ENCODE data around the gene BDH1. TPM values are rescaled to one million over a fixed set of nuclear protein-coding genes. Genes with fewer than 3 reads are reported as not detected.

The BDH1 gene
- total RNA-seq, 1 donor from 2014 or later: 12.4 TPM

DNA sequence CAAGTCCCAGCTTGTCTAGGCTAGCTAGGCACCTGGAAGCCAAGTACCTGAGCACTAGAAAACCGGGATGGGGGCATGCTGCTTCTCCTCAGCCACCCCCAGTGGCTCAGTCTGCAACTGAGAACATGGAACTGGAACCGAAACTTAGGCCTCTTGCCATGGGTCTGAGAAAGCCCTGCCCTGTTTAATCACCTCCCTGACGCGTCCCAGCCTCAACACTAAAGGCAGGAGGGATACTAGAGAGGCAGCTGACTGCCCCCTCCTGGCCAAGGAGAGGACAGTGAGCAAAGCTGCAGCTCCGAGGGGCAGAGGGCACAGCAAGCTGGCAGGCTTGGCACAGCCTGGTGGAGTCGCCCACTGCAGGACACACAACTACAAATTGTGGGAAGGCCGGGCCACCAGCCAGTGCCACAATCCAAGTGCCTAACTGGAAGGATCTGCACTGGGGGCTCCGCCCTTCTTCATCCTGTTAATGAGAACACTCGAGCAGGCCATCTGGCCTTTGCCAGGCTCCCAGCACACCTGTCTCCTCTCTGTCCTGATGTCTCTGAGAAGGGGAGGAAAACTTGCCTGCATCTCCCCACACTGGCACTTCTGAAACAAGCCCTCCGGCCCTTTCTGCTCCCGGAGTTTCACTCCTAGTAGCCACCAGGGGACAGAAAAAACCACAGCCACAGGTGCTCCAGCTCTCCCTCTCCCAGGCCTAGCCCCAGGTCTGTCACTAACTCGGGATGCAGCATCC is 53.7 kb downstream of the BDH1 start:
- peaks cover 7% of the 10 kb centered on the region for H3K4me1 ChIP-seq
- TF ChIP-seq, protein P1, sequence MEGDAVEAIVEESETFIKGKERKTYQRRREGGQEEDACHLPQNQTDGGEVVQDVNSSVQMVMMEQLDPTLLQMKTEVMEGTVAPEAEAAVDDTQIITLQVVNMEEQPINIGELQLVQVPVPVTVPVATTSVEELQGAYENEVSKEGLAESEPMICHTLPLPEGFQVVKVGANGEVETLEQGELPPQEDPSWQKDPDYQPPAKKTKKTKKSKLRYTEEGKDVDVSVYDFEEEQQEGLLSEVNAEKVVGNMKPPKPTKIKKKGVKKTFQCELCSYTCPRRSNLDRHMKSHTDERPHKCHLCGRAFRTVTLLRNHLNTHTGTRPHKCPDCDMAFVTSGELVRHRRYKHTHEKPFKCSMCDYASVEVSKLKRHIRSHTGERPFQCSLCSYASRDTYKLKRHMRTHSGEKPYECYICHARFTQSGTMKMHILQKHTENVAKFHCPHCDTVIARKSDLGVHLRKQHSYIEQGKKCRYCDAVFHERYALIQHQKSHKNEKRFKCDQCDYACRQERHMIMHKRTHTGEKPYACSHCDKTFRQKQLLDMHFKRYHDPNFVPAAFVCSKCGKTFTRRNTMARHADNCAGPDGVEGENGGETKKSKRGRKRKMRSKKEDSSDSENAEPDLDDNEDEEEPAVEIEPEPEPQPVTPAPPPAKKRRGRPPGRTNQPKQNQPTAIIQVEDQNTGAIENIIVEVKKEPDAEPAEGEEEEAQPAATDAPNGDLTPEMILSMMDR (IDR thresholded peaks at IDR 0.05): peak; percentile 61
- no peak overlapping the region for H3K27ac ChIP-seq
- no peak overlapping the region for H3K4me3 ChIP-seq
- H3K9me3 ChIP-seq: no peaks in the 10 kb centered on the region
- DNase-seq (peak; percentile 77), ATAC-seq (peak; percentile 89 to 91)
- no peaks in the 10 kb centered on the region for H3K36me3 ChIP-seq
- intact Hi-C loops (cut with DNase I): loop anchor here (10.0 kb wide), 1 partner anchor 247 kb away; no protein-coding TSS in a partner anchor
- no peaks in the 10 kb centered on the region for H3K27me3 ChIP-seq (ENCODE audit: low read depth)

DNA sequence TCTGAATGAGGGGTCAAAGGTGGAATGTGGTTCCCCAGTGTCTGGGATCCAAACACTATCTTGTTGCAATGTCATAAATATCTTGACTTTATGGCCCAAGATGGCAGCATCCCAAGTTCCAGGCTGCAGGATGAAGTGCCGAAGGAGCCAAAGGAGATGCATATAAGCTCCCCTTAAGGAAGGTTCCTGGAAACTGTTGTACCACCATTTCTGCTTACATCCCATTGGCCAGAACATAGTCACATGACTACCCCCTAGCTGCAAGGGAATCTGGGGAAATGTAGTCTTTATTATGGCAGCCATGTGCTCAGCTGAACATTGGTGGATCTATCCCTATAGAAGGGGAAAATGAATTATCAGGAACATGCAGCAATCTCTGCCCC is 54.3 kb downstream of the BDH1 start:
- ATAC-seq: peak; percentile 21 to 48
- no peak for DNase-seq
- intact Hi-C loops (cut with DNase I): loop anchor here (10.0 kb wide), 1 partner anchor 247 kb away; no protein-coding TSS in a partner anchor
- Histone ChIP-seq H3K27ac (no peak overlapping the region), H3K4me1 (peaks cover 7% of the 10 kb centered on the region), H3K27me3 (ENCODE audit: low read depth) (no peaks in the 10 kb centered on the region), H3K4me3 (no peak overlapping the region), H3K9me3 (no peaks in the 10 kb centered on the region), H3K36me3 (no peaks in the 10 kb centered on the region)
- TF ChIP-seq, protein P1 (IDR thresholded peaks at IDR 0.05): no peak

DNA sequence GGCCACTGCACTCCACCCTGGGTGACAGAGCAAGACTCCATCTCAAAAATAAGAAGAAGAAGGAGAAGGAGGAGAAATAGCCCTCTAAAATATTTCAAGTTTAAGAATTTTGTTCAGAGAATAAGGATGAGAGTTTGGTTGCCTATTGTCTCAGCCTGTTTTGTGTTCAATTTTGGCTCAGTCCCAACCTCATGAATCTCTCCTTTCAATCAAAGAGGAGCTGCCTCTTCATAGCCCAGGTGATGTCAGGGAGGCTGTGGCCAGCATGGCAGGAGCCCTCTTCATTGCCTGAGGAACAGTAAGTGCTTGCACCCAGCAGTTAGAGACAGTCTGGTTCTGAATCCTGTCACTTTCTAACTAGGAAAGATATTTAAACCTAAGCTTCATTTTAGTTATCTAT is 55.0 kb downstream of the BDH1 start:
- no peaks in the 10 kb centered on the region for H3K9me3 ChIP-seq
- no peak overlapping the region for H3K4me3 ChIP-seq
- DNase-seq (no peak), ATAC-seq (no peak)
- H3K27ac ChIP-seq: no peak overlapping the region
- H3K4me1 ChIP-seq: peaks cover 7% of the 10 kb centered on the region
- intact Hi-C loops (cut with DNase I): loop anchor here (10.0 kb wide), 1 partner anchor 246 kb away; no protein-coding TSS in a partner anchor
- H3K36me3 ChIP-seq: no peaks in the 10 kb centered on the region
- TF ChIP-seq, protein P1 (IDR thresholded peaks at IDR 0.05): no peak
- H3K27me3 ChIP-seq (ENCODE audit: low read depth): no peaks in the 10 kb centered on the region

DNA sequence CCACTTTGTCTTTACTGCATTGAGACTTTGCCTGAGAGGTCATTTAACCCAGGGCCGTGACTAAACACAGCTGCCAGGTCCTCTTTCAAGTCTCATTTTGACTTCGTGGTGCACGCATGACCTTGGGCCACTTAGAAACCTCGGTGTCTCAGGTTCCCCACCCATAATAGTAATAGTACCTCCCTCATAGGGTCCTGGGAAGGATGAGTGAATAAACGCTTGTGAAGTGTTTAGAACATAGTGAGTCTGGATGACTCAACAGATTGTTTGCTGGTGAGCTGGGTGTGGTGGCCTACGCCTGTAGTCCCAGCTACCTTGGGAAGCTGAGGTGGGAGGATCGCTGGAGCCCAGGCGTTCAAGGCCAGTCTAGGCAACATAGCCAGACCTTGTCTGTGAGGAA is 56.3 kb downstream of the BDH1 start:
- H3K27me3 ChIP-seq (ENCODE audit: low read depth): no peaks in the 10 kb centered on the region
- H3K9me3 ChIP-seq: no peaks in the 10 kb centered on the region
- H3K36me3 ChIP-seq: no peaks in the 10 kb centered on the region
- H3K27ac ChIP-seq: no peak overlapping the region
- H3K4me3 ChIP-seq: no peak overlapping the region
- H3K4me1 ChIP-seq: peaks cover 7% of the 10 kb centered on the region
- DNase-seq: no peak
- no peak for ATAC-seq
- intact Hi-C loops (cut with DNase I): no loop called here
- TF ChIP-seq, protein P1 (IDR thresholded peaks at IDR 0.05): no peak

DNA sequence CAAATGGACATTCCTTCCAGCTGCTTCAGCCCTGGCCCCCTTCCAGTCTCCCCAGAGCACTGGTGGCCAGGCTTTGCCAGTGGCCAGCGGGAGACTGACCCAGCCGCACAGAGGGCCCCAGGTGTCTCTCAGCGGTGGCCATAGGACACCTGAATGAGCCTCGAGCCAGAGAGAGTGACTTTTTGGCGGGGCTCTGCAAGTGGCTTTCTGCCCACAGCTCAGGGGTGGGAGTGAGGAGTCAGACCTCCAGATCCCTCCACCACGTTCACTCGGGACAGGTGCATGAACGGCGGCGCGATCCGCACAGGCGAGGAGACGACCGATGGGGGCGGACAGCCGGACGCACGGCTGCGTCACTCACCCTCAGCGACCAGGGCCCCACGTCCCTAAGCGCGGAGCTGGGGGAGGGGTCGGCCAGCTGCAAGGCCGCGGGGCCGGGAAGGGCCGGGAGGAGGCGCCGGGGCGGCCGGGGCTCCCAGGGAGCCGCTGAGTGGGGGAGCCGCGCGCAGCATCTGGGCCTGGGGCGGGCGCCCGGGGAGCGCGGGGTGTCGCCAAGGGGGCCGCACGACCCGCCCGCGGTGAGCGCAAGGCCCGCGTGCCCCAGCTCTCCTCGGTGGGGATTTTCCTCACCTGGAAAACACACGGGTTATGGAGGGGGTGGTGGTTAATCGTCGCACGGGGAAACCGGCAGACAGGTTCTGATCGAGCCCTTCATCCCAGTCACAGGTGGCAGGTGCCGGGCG is 57.1 kb downstream of the BDH1 start:
- peaks cover 7% of the 10 kb centered on the region for H3K4me1 ChIP-seq
- no peaks in the 10 kb centered on the region for H3K9me3 ChIP-seq
- ATAC-seq (no peak), DNase-seq (no peak)
- TF ChIP-seq, protein P1 (IDR thresholded peaks at IDR 0.05): no peak
- intact Hi-C loops (cut with DNase I): no loop called here
- H3K36me3 ChIP-seq: no peaks in the 10 kb centered on the region
- H3K27me3 ChIP-seq (ENCODE audit: low read depth): no peaks in the 10 kb centered on the region
- H3K4me3 ChIP-seq: no peak overlapping the region
- H3K27ac ChIP-seq: no peak overlapping the region
